GM18909 (cell line): Measurements from ENCODE around the gene CLEC18B.
A peak's percentile ranks its signal among the peaks of the same experiment; 100 is the strongest.
"Not testable (repeated sequence)": the region's sequence is repeated elsewhere in the genome, so short reads cannot be mapped to it uniquely, and the experiment has no call there.

ENCODE experiments used
- ATAC-seq: cut with Tn5 transposase; IDR thresholded peaks from one replicate; pipeline ENCODE4 v1.9.1; 2021; ENCODE audit warnings: mild to moderate bottlenecking; ENCODE audit not compliant: unreplicated experiment, poor library complexity

Gene CLEC18B

DNA sequence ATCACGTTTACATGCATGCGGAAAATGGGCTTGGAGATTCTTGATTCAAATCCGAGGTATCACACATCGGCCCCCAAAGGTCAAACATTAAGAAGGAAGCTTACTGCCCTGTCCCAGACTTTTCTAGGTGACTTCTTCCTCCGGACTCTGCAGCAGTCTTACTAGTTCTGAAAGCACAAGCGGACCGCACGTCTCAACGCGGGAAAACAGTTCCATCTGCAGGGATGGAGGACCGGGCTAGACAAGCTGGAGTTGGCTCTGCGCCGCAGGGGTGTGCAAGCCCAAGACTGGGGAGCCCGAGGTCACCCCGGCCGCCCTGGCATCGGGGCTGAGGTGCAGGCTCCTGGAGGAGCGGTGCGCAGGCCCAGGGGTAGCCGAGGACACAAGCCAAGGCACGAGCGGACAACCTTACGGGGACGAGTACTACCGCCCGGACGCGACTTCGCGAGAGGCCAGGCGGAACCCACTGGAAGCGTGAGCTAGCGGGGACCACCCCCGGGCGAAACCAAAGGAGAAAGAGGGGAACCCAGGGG, 53.7 kb downstream of the CLEC18B start:
- peak; percentile 51 for ATAC-seq

DNA sequence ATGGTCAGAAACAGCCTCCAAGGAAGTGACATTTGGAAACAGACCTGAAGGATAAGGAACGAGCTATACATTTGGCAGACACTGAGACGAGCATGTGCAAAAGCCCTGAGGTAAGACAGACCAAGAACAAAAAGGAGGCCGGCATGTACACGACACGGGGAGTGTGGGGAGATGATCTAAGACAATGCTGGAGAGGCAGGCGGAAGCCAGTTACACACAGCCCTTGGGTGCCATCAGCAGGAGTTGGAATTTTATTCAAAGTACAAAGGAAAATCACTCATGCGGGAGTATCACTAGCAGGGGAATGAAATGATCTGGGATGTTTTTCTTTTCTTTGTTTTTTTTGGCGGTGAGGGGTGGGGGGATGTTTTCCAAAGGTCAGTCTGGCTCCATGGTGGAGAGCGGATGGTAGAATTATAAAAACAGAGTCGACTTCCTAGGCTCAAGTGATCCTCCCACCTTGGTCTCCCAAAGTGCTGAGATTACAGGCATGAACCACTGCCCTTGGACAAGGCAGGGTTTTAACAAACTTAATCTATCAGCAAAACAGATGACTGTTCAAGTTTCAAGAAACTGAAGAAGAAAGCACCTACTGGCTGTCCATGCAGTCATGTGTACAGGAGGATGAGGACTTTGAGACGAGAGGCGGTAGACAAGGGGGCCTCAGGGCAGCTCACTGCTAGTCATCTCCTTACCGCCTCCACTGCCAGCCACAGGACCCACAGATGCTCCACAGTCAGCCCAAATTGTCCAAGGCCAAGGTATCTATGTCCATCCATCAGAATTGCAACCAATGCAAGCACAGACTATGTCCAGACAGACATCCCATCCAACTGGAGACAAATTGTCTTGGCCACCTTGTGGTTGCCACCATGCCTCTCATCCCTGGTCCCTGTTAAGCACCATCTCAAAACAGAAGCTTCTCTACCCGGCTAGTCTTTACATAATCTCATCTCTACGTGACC, 59.4 kb downstream of the CLEC18B start:
- not testable (repeated sequence) for ATAC-seq
